ENCODE measurements around the gene USHBP1. TPM values are rescaled to one million over a fixed set of nuclear protein-coding genes. Genes with fewer than 3 reads are reported as not detected.

Gene USHBP1
- total RNA-seq = under 1 TPM; 0.26 to 0.48 TPM

GRCh38 chr19:17264641-17264979 lies at the start of gene USHBP1:
Gene USHBP1 (minus strand): TSS chr19:17264745. CDS start chr19:17264299, 446 bp downstream.
- Mint-ChIP-seq H3K9me3 (no peaks in the 10 kb centered on the region), H3K27me3 (no peaks in the 10 kb centered on the region), H3K27ac (no peak within 1 kb of the TSS), H3K36me3 (ENCODE audit: low read depth) (peaks cover 20% of the 10 kb centered on the region), H3K4me3 (no peak within 1 kb of the TSS), H3K4me1 (peaks cover 6% of the 10 kb centered on the region)
- no peak for ATAC-seq (replicated peaks)

GRCh38 chr19:17314007-17314593 lies 49.6 kb upstream of the USHBP1 start:
- Mint-ChIP-seq H3K9me3 (no peaks in the 10 kb centered on the region), H3K27ac (no peak overlapping the region), H3K27me3 (no peaks in the 10 kb centered on the region), H3K4me1 (peaks cover 15% of the 10 kb centered on the region), H3K4me3 (no peak overlapping the region), H3K36me3 (ENCODE audit: low read depth) (peaks cover 65% of the 10 kb centered on the region)
- no peak for ATAC-seq (replicated peaks)

GRCh38 chr19:17312189-17313113 lies 47.9 kb upstream of the USHBP1 start:
- ATAC-seq (replicated peaks) = no peak
- no peak overlapping the region for H3K4me3 Mint-ChIP-seq
- peaks cover 57% of the 10 kb centered on the region for H3K36me3 Mint-ChIP-seq (ENCODE audit: low read depth)
- peaks cover 21% of the 10 kb centered on the region for H3K4me1 Mint-ChIP-seq
- H3K27ac Mint-ChIP-seq = no peak overlapping the region
- H3K27me3 Mint-ChIP-seq = no peaks in the 10 kb centered on the region
- no peaks in the 10 kb centered on the region for H3K9me3 Mint-ChIP-seq

- no peak overlapping the region for H3K27ac Mint-ChIP-seq
- peak overlapping the region; percentile 51 for H3K4me3 Mint-ChIP-seq
- no peaks in the 10 kb centered on the region for H3K27me3 Mint-ChIP-seq
- no peaks in the 10 kb centered on the region for H3K9me3 Mint-ChIP-seq
- H3K36me3 Mint-ChIP-seq (ENCODE audit: low read depth) = peaks cover 49% of the 10 kb centered on the region
- ATAC-seq (replicated peaks) = no peak
- H3K4me1 Mint-ChIP-seq = peaks cover 21% of the 10 kb centered on the region
Observed at GRCh38 chr19:17311455-17312188, 47.1 kb upstream of the USHBP1 start.

GRCh38 chr19:17309965-17310461 lies 45.5 kb upstream of the USHBP1 start:
- ATAC-seq (replicated peaks) = no peak
- H3K4me1 Mint-ChIP-seq = peaks cover 21% of the 10 kb centered on the region
- H3K27me3 Mint-ChIP-seq = no peaks in the 10 kb centered on the region
- H3K27ac Mint-ChIP-seq = peak overlapping the region; percentile 94
- H3K9me3 Mint-ChIP-seq = no peaks in the 10 kb centered on the region
- peaks cover 36% of the 10 kb centered on the region for H3K36me3 Mint-ChIP-seq (ENCODE audit: low read depth)
- peak overlapping the region; percentile 90 for H3K4me3 Mint-ChIP-seq

GRCh38 chr19:17309198-17309964 lies 44.8 kb upstream of the USHBP1 start, which contains the start of gene DDA1:
Gene DDA1 (plus strand): TSS chr19:17309563. CDS start chr19:17309655, 92 bp downstream.
- Mint-ChIP-seq H3K9me3 (no peaks in the 10 kb centered on the region), H3K36me3 (ENCODE audit: low read depth) (peaks cover 31% of the 10 kb centered on the region), H3K4me3 (peak within 1 kb of the TSS; percentile 90), H3K27ac (peak within 1 kb of the TSS; percentile 94), H3K4me1 (peaks cover 21% of the 10 kb centered on the region), H3K27me3 (no peaks in the 10 kb centered on the region)
- ATAC-seq (replicated peaks) = peak; percentile 86

- H3K27ac Mint-ChIP-seq = no peak overlapping the region
- H3K27me3 Mint-ChIP-seq = no peaks in the 10 kb centered on the region
- no peak for ATAC-seq (replicated peaks)
- H3K4me3 Mint-ChIP-seq = peak overlapping the region; percentile 86
- peaks cover 16% of the 10 kb centered on the region for H3K36me3 Mint-ChIP-seq (ENCODE audit: low read depth)
- no peaks in the 10 kb centered on the region for H3K9me3 Mint-ChIP-seq
- peaks cover 21% of the 10 kb centered on the region for H3K4me1 Mint-ChIP-seq
Observed at GRCh38 chr19:17307876-17308377, 43.4 kb upstream of the USHBP1 start.

GRCh38 chr19:17306285-17306714 lies 41.8 kb upstream of the USHBP1 start:
- H3K36me3 Mint-ChIP-seq (ENCODE audit: low read depth) = peaks cover 7% of the 10 kb centered on the region
- H3K27me3 Mint-ChIP-seq = no peaks in the 10 kb centered on the region
- no peak for ATAC-seq (replicated peaks)
- peak overlapping the region; percentile 85 for H3K27ac Mint-ChIP-seq
- H3K9me3 Mint-ChIP-seq = no peaks in the 10 kb centered on the region
- H3K4me3 Mint-ChIP-seq = peak overlapping the region; percentile 86
- H3K4me1 Mint-ChIP-seq = peaks cover 15% of the 10 kb centered on the region

GRCh38 chr19:17305517-17306284 lies 41.2 kb upstream of the USHBP1 start, which contains the start of gene MRPL34:
Gene MRPL34 (plus strand): TSS chr19:17305872. CDS start chr19:17305893, 21 bp downstream.
- Mint-ChIP-seq H3K27ac (peak within 1 kb of the TSS; percentile 85), H3K27me3 (no peaks in the 10 kb centered on the region), H3K4me1 (peaks cover 13% of the 10 kb centered on the region), H3K36me3 (ENCODE audit: low read depth) (peaks cover 7% of the 10 kb centered on the region), H3K4me3 (peak within 1 kb of the TSS; percentile 86), H3K9me3 (no peaks in the 10 kb centered on the region)
- ATAC-seq (replicated peaks) = peak; percentile 72

- Mint-ChIP-seq H3K4me3 (peak overlapping the region; percentile 86), H3K27ac (peak overlapping the region; percentile 85), H3K36me3 (ENCODE audit: low read depth) (peaks cover 7% of the 10 kb centered on the region), H3K9me3 (no peaks in the 10 kb centered on the region), H3K4me1 (peaks cover 10% of the 10 kb centered on the region), H3K27me3 (no peaks in the 10 kb centered on the region)
- no peak for ATAC-seq (replicated peaks)
Observed at GRCh38 chr19:17305216-17305516, 40.6 kb upstream of the USHBP1 start.

GRCh38 chr19:17304386-17305215 lies 40.1 kb upstream of the USHBP1 start:
- Mint-ChIP-seq H3K4me1 (peaks cover 10% of the 10 kb centered on the region), H3K36me3 (ENCODE audit: low read depth) (peaks cover 7% of the 10 kb centered on the region), H3K27ac (peak overlapping the region; percentile 85), H3K4me3 (peak overlapping the region; percentile 86), H3K27me3 (no peaks in the 10 kb centered on the region), H3K9me3 (no peaks in the 10 kb centered on the region)
- ATAC-seq (replicated peaks) = no peak

GRCh38 chr19:17303940-17304267 lies 39.4 kb upstream of the USHBP1 start:
- Mint-ChIP-seq H3K27ac (peak overlapping the region; percentile 71), H3K4me3 (peak overlapping the region; percentile 73), H3K4me1 (peaks cover 5% of the 10 kb centered on the region), H3K9me3 (no peaks in the 10 kb centered on the region), H3K27me3 (no peaks in the 10 kb centered on the region), H3K36me3 (ENCODE audit: low read depth) (no peaks in the 10 kb centered on the region)
- ATAC-seq (replicated peaks) = no peak
